ENCODE measurements around the gene CFAP46. TPM values are rescaled to one million over a fixed set of nuclear protein-coding genes. Genes with fewer than 3 reads are reported as not detected.

Gene CFAP46
- total and polyA plus RNA-seq, 2 of the 4 experiments (the other 2 are of a cell fraction) = 1.3 to 1.8 TPM

DNA sequence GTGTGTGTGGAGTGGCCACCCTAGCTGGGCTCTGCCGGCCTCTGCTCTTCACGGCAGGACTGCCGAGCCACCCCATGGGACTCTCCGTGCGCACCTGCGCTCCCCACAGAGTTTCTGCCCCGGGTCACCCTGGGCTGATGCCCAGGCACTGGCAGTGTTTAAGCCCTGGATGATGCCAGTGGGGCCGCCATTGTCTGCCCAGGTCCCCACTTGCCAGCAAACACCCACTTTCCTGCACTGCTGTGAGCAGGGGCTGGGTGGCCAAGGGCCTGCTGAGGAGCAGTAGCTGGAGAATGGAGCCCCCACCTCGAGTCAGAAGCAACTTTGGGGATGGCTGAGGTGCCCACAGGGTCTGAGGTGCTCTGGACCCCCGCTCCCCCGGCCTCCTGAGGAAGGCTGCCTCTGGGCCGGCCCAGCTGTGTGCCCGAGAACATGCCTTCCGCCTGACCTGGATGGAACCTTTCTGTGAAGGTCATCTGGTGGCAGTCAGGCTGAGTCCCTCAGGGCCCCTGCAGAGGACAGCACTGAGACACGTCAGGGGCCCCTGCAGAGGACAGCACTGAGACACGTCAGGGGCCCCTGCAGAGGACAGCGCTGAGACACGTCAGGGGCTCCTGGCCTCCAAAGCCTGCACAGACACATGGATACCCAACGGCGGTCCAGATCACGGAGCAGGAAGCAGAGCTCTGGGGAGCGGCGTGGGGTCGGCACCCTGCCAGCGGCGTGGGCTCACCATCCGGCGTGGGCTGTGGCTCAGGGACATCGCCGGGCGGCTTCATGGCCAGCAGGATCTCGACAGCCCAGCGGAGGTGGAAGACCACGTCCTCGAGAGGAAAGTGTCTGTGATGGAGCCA is 62.0 kb downstream of the CFAP46 start:
- DNase-seq (no peak), ATAC-seq (ENCODE audit: low read depth) (no peak)
- BruUV-seq (replicated peaks) = no TSS peak
- Histone ChIP-seq H4K8ac (ENCODE audit: low read depth in 2 of 2, low read length in 2 of 2) (no peak overlapping the region), H2AK5ac (ENCODE audit: low read depth, low read length) (no peak overlapping the region), H3K27ac (ENCODE audit: insufficient read depth, low read length) (no peak overlapping the region), H3K23ac (ENCODE audit: low read depth, low read length) (no peak overlapping the region), H3K9me1 (ENCODE audit: insufficient read depth, low read length) (no peaks in the 10 kb centered on the region), H3K56ac (ENCODE audit: extremely low read depth, insufficient read depth, low read length) (no peak overlapping the region), H3K14ac (replicated peaks; ENCODE audit: low read depth, low read length) (no peak overlapping the region), H3K9ac (ENCODE audit: low read depth, low read length) (no peak overlapping the region), H3K18ac (ENCODE audit: low read depth, low read length) (no peak overlapping the region), H3K27me3 (ENCODE audit: control insufficient read depth, insufficient read depth, low read length) (peaks cover 19% of the 10 kb centered on the region), H3K4me1 (ENCODE audit: control insufficient read depth, insufficient read depth, low read length) (no peaks in the 10 kb centered on the region), H4K5ac (ENCODE audit: low read depth, low read length) (no peak overlapping the region), H4K20me1 (ENCODE audit: insufficient read depth, low read length) (no peaks in the 10 kb centered on the region), H3K36me3 (ENCODE audit: control insufficient read depth, insufficient read depth, low read length) (no peaks in the 10 kb centered on the region), H3K4me2 (ENCODE audit: low read depth, low read length) (no peak overlapping the region), H3K4me3 (ENCODE audit: insufficient read depth, low read depth, low read length) (no peak overlapping the region), H2BK120ac (ENCODE audit: low read depth, low read length) (no peak overlapping the region), H3K9me3 (ENCODE audit: control insufficient read depth, insufficient read depth, low read length) (no peaks in the 10 kb centered on the region), H3K4ac (ENCODE audit: low read depth, low read length) (no peak overlapping the region), H2BK15ac (ENCODE audit: low read depth, low read length) (no peak overlapping the region), H2AFZ (replicated peaks; ENCODE audit: low read length, poor library complexity) (no peak overlapping the region), H2BK20ac (ENCODE audit: low read depth, low read length) (no peak overlapping the region), H2AK9ac (replicated peaks; ENCODE audit: low read depth, low read length, poor library complexity) (no peak overlapping the region), H2BK5ac (ENCODE audit: low read depth, low read length, poor library complexity, severe bottlenecking) (no peak overlapping the region), H3K79me1 (ENCODE audit: low read depth in 1 of 2, low read length in 2 of 2) (no peaks in the 10 kb centered on the region), H4K91ac (ENCODE audit: insufficient read depth, low read depth, low read length) (no peak overlapping the region)
- in situ Hi-C loops (cut with MboI; ENCODE audit: low sequenced_read_pairs) (no loop called here), dilution Hi-C loops (cut with HindIII; ENCODE audit: low sequenced_read_pairs, unreplicated experiment) (no loop called here), intact Hi-C loops (cut with micrococcal nuclease) (no loop called here)
- ChIA-PET POLR2A (ENCODE audit: unreplicated experiment) (no interaction called here), CTCF (no interaction called here)
- 79% methylated on average over 13 of the region's 35 CpGs; no CpG with 5 or more reads in 1 of the 2 experiments for WGBS, 2 experiments (ENCODE audit: extremely low coverage in 2 of 2, insufficient read length in 1 of 2)
- TF ChIP-seq MAZ (IDR thresholded peaks at IDR 0.05; ENCODE audit: borderline replicate concordance, low read depth, low read length) (no peak), NFE2L2 (IDR thresholded peaks at IDR 0.05; ENCODE audit: low read depth, low read length) (no peak), BHLHE40 (IDR thresholded peaks at IDR 0.05; ENCODE audit: low read depth, low read length) (no peak), RCOR1 (IDR thresholded peaks at IDR 0.05; ENCODE audit: insufficient replicate concordance, low read length) (no peak), POLR2A (IDR thresholded peaks at IDR 0.05; ENCODE audit: low read depth, low read length) (no peak), FOS (IDR thresholded peaks at IDR 0.05; ENCODE audit: low read depth, low read length) (no peak), RAD21 (IDR thresholded peaks at IDR 0.05; ENCODE audit: low read length) (no peak), RFX5 (IDR thresholded peaks at IDR 0.05; ENCODE audit: low read depth, low read length) (no peak), SMC3 (IDR thresholded peaks at IDR 0.05; ENCODE audit: low read depth, low read length) (no peak)
- TF ChIP-seq, protein P1, sequence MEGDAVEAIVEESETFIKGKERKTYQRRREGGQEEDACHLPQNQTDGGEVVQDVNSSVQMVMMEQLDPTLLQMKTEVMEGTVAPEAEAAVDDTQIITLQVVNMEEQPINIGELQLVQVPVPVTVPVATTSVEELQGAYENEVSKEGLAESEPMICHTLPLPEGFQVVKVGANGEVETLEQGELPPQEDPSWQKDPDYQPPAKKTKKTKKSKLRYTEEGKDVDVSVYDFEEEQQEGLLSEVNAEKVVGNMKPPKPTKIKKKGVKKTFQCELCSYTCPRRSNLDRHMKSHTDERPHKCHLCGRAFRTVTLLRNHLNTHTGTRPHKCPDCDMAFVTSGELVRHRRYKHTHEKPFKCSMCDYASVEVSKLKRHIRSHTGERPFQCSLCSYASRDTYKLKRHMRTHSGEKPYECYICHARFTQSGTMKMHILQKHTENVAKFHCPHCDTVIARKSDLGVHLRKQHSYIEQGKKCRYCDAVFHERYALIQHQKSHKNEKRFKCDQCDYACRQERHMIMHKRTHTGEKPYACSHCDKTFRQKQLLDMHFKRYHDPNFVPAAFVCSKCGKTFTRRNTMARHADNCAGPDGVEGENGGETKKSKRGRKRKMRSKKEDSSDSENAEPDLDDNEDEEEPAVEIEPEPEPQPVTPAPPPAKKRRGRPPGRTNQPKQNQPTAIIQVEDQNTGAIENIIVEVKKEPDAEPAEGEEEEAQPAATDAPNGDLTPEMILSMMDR (conservative IDR thresholded peaks at IDR 0.05; ENCODE audit: low read depth, low read length) = no peak
- TF ChIP-seq, protein P2, sequence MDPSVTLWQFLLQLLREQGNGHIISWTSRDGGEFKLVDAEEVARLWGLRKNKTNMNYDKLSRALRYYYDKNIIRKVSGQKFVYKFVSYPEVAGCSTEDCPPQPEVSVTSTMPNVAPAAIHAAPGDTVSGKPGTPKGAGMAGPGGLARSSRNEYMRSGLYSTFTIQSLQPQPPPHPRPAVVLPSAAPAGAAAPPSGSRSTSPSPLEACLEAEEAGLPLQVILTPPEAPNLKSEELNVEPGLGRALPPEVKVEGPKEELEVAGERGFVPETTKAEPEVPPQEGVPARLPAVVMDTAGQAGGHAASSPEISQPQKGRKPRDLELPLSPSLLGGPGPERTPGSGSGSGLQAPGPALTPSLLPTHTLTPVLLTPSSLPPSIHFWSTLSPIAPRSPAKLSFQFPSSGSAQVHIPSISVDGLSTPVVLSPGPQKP (IDR thresholded peaks at IDR 0.05; ENCODE audit: borderline replicate concordance, low read depth, low read length) = no peak
- TF ChIP-seq, protein P3, sequence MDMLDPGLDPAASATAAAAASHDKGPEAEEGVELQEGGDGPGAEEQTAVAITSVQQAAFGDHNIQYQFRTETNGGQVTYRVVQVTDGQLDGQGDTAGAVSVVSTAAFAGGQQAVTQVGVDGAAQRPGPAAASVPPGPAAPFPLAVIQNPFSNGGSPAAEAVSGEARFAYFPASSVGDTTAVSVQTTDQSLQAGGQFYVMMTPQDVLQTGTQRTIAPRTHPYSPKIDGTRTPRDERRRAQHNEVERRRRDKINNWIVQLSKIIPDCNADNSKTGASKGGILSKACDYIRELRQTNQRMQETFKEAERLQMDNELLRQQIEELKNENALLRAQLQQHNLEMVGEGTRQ (IDR thresholded peaks at IDR 0.05; ENCODE audit: low read depth, low read length) = no peak
